NCI-H146 (cell line): Measurements from ENCODE around the gene ST3GAL2.
"Not testable (repeated sequence)": the region's sequence is repeated elsewhere in the genome, so short reads cannot be mapped to it uniquely, and the experiment has no call there.

ENCODE experiments used
- DNase-seq: peaks from one replicate; lab custom pipeline; 2025; lab: John Stamatoyannopoulos, UW

ST3GAL2 gene

GRCh38 chr16:70417661-70418060 is 21.2 kb downstream of the ST3GAL2 start:
- DNase-seq, result no peak

- peak; percentile 12 for DNase-seq
Observed at GRCh38 chr16:70416748-70417616, 21.9 kb downstream of the ST3GAL2 start.

- DNase-seq, result not testable (repeated sequence)
Observed at GRCh38 chr16:70413572-70413971, 25.3 kb downstream of the ST3GAL2 start.

GRCh38 chr16:70412385-70412784 is 26.5 kb downstream of the ST3GAL2 start:
- DNase-seq, result no peak

GRCh38 chr16:70410734-70411133 is 28.2 kb downstream of the ST3GAL2 start:
- no peak for DNase-seq

- no peak for DNase-seq
Observed at GRCh38 chr16:70407811-70408274, 31.1 kb downstream of the ST3GAL2 start.

GRCh38 chr16:70406104-70406503 is 32.8 kb downstream of the ST3GAL2 start:
- not testable (repeated sequence) for DNase-seq

- DNase-seq, result no peak
Observed at GRCh38 chr16:70402916-70403659, 35.8 kb downstream of the ST3GAL2 start.

- DNase-seq, result no peak
Observed at GRCh38 chr16:70399951-70400350, 38.9 kb downstream of the ST3GAL2 start.

- no peak for DNase-seq
Observed at GRCh38 chr16:70399381-70399780, 39.5 kb downstream of the ST3GAL2 start.

GRCh38 chr16:70398177-70398743 is 40.6 kb downstream of the ST3GAL2 start:
- no peak for DNase-seq

- no peak for DNase-seq
Observed at GRCh38 chr16:70396246-70396904, 42.5 kb downstream of the ST3GAL2 start.

- DNase-seq, result peak; percentile 26
Observed at GRCh38 chr16:70395345-70395901, 43.5 kb downstream of the ST3GAL2 start.

GRCh38 chr16:70394853-70395252 is 44.0 kb downstream of the ST3GAL2 start:
- no peak for DNase-seq

- no peak for DNase-seq
Observed at GRCh38 chr16:70393662-70394061, 45.2 kb downstream of the ST3GAL2 start.

- no peak for DNase-seq
Observed at GRCh38 chr16:70392606-70393005, 46.3 kb downstream of the ST3GAL2 start.

GRCh38 chr16:70391881-70392481 is 46.9 kb downstream of the ST3GAL2 start:
- no peak for DNase-seq

- DNase-seq, result no peak
Observed at GRCh38 chr16:70391446-70391845, 47.5 kb downstream of the ST3GAL2 start.

- no peak for DNase-seq
Observed at GRCh38 chr16:70390774-70391173, 48.1 kb downstream of the ST3GAL2 start.

- DNase-seq, result no peak
Observed at GRCh38 chr16:70388006-70388680, 50.8 kb downstream of the ST3GAL2 start.
